ENCODE data around the gene ENTPD6.
"Not testable (repeated sequence)": the region's sequence is repeated elsewhere in the genome, so short reads cannot be mapped to it uniquely, and the experiment has no call there.

The ENTPD6 gene

GRCh38 chr20:25195014-25195961 is at the start of gene ENTPD6:
TSS of gene ENTPD6 (plus strand) at chr20:25195712. CDS start at chr20:25206537, 10,825 bp downstream.
- DNase-seq (ENCODE audit: low read depth, low spot score), result peak; percentile 22
- peak within 1 kb of the TSS; percentile 63 for H3K27ac ChIP-seq

GRCh38 chr20:25146976-25147375 is 48.5 kb upstream of the ENTPD6 start:
- no peak overlapping the region for H3K27ac ChIP-seq
- no peak for DNase-seq (ENCODE audit: low read depth, low spot score)

- H3K27ac ChIP-seq, result no peak overlapping the region
- no peak for DNase-seq (ENCODE audit: low read depth, low spot score)
Observed at GRCh38 chr20:25147716-25148115, 47.8 kb upstream of the ENTPD6 start.

- no peak overlapping the region for H3K27ac ChIP-seq
- DNase-seq (ENCODE audit: low read depth, low spot score), result no peak
Observed at GRCh38 chr20:25148181-25148981, 47.1 kb upstream of the ENTPD6 start.

DNA sequence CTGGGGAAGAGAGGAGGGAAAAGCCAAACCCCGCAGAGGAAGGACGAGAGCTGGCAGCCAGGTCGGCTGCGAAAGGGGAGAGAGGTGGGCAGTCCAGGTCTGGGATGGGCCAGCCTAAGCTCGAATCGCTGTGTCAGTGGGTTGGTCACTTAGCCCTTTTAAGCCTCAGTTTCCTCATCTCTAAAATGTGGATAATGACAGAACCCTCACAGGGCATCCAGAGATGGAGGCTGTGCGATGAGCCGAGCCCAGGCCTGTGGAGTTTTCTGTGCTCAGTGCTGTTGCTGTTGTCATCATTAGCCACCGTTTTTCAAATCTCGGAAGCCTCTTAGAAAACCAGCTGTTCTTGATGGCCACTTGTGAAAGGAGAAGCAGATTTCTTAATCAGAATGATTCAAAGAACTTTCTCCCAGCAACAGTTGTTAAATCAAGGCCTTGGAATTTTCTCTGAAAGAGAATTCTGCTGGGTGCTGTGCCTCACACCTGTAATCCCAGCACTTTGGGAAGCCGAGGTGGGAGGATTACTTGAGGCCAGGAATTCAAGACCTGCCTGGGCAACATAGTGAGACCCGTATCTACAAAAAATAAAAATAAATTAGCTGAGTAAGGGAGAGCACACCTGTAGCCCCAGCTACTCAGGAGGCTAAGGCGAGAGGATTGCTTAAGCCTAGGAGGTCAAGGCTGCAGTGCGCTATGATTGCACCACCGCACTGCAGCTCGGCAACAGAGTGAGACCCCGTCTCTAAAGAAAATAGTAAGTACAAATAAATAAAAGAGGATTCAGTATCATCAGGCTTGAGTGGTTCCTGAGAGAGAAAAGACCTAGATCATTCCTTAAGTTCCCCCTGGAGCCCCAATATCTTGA is 46.3 kb upstream of the ENTPD6 start:
- DNase-seq (ENCODE audit: low read depth, low spot score), result no peak
- no peak overlapping the region for H3K27ac ChIP-seq

DNA sequence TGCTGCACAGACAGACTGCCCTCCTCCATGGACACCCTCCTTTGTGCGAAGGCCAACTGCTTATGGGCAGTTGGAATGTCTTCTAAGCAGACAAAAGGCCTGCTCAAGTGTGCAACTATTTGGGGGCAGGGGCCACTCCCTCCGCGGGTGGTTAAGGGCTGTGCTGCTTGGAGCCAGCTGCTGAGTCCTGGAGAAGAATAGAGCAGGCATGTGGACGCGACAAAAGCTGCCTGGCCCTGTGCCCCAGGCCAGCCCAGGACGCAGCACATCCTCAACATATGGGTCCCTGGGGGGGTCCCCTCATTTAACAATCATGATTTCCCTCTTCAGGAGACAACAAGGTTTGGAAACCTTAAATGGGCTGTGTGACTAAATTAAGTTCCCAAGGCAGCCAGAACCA is 45.5 kb upstream of the ENTPD6 start:
- no peak overlapping the region for H3K27ac ChIP-seq
- no peak for DNase-seq (ENCODE audit: low read depth, low spot score)

DNA sequence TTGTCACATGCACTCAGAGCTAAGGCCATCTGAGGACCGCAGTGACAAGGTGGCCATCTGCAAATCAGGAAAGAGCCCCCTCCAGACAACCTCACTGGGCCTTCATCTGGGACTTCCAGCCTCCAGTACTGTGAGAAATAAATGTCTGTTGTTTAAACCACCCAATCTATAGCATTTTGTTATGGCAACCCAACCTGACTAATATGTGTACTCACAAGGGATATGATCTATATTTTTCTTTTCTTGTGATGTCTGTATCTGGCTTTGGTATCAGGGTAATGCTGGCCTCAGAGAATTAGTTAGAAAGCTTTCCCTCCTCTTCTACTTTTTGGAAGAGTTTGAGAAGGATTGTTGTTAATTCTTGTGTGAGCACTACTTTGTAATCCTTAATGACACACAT is 37.5 kb upstream of the ENTPD6 start:
- no peak overlapping the region for H3K27ac ChIP-seq
- no peak for DNase-seq (ENCODE audit: low read depth, low spot score)

- H3K27ac ChIP-seq, result no peak overlapping the region
Observed at GRCh38 chr20:25160467-25160866, 35.0 kb upstream of the ENTPD6 start.

GRCh38 chr20:25160897-25161296 is 34.6 kb upstream of the ENTPD6 start:
- H3K27ac ChIP-seq, result no peak overlapping the region
- DNase-seq (ENCODE audit: low read depth, low spot score), result no peak

More at GRCh38 chr20:25160467-25160866, 35.0 kb upstream of the ENTPD6 start:
- DNase-seq (ENCODE audit: low read depth, low spot score), result no peak

- no peak overlapping the region for H3K27ac ChIP-seq
- DNase-seq (ENCODE audit: low read depth, low spot score), result no peak
Observed at GRCh38 chr20:25165128-25165527, 30.4 kb upstream of the ENTPD6 start.

GRCh38 chr20:25166105-25166782 is 29.3 kb upstream of the ENTPD6 start:
- not testable (repeated sequence) for H3K27ac ChIP-seq; DNase-seq (ENCODE audit: low read depth, low spot score)

DNA sequence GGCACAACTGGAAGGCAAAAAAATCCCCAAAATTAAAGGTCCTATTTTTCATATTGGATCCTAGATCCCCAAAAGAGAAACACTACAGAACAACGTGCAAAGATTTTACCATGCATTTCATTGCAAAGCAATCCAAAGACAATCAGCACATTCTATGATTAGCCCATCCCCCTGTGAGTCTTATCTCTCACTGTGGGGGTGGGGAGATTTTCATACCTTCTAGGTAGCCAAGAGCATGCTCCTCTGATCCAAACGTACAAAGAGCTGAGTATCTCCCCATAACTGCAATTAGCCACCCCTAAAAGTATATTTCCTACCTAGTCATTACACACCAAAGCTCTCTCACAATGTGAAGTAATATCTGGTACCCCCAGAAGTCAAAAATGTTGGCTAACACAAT is 22.2 kb upstream of the ENTPD6 start:
- no peak for DNase-seq (ENCODE audit: low read depth, low spot score)
- H3K27ac ChIP-seq, result no peak overlapping the region

DNA sequence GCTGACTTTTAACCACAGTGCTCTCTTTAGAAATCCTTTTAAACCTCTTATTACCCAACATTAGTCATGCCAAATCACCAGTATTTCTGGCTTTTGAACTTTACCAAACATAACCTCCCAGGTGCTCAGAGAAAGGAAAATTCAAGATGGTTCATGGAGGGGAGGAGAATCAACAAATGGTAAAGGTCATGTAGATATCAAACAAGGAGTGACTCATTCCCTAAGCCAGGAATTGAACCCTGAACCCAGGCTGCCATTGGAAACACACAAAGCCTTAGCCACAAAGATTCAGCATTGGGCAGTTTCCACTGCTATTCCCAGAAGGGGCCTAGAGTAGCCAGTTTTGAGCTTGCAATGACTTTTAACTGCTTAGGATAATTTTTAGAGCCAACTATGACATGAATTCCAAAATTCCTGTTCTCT is 21.6 kb upstream of the ENTPD6 start:
- DNase-seq (ENCODE audit: low read depth, low spot score), result no peak
- H3K27ac ChIP-seq, result no peak overlapping the region

DNA sequence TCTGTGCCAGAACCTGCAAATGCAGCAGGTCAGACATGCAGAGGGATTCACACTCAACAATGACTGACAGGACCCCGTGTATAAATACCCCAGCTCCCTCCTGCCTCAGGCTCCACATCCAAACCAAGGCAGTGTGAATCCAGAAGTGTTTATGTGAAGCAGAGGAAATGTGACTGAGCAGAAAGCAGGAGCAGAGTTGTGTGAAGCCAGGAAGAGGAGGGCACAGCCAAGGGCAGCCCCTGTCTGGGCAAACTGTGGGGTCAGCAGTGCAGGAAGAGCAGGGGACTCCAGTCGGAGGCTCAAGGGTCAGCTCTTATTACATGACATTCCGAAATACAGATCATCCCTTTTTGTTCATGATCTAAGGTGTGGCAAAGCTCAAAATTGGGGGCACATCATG is 19.3 kb upstream of the ENTPD6 start:
- DNase-seq (ENCODE audit: low read depth, low spot score), result no peak

GRCh38 chr20:25177890-25178321 is 17.6 kb upstream of the ENTPD6 start:
- DNase-seq (ENCODE audit: low read depth, low spot score), result no peak
- H3K27ac ChIP-seq, result no peak overlapping the region

More for the DNA sequence above, 19.3 kb upstream of the ENTPD6 start:
- H3K27ac ChIP-seq, result no peak overlapping the region

- peak overlapping the region; percentile 24 for H3K27ac ChIP-seq
- DNase-seq (ENCODE audit: low read depth, low spot score), result peak; percentile 92
Observed at GRCh38 chr20:25178563-25179438, 16.7 kb upstream of the ENTPD6 start.

- no peak for DNase-seq (ENCODE audit: low read depth, low spot score)
- peak overlapping the region; percentile 24 for H3K27ac ChIP-seq
Observed at GRCh38 chr20:25179439-25180089, 15.9 kb upstream of the ENTPD6 start.

DNA sequence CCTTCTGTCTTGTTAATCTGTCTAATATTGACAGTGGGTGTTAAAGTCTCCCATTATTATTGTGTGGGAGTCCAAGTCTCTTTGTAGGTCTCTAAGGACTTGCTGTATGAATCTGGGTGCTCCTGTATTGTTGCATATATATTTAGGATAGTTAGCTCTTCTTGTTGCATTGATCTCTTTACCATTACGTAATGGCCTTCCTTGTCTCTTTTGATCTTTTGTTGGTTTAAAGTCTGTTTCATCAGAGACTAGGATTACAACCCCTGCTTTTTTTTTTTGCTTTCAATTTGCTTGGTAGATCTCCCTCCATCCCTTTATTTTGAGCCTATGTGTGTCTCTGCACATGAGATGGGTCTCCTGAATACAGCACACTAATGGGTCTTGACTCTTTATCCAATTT is 11.1 kb upstream of the ENTPD6 start:
- H3K27ac ChIP-seq; DNase-seq (ENCODE audit: low read depth, low spot score): not testable (repeated sequence)
